ENCODE results near the gene COQ9.
"Not testable (repeated sequence)": the region's sequence is repeated elsewhere in the genome, so short reads cannot be mapped to it uniquely, and the experiment has no call there.

The COQ9 gene

DNA sequence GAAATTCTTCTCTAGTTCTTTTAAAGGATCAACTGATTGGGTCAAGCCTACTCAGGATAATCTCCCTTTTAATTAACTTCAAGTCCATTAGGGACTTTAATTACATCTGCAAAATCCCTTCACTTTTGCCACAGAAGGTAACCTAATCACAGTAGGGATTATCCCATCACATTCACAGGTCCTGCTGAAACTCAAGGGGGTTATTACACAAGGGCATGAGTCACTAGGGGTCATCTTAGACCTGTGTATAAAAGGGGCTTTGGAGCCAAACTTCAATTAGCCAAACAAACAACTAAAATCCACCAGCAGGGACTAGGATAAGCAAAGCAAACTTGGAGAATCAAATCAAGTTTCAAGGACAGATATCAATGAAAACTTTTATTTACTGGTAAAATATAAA, 19.5 kb upstream of the COQ9 start:
- DNase-seq: no peak

DNA sequence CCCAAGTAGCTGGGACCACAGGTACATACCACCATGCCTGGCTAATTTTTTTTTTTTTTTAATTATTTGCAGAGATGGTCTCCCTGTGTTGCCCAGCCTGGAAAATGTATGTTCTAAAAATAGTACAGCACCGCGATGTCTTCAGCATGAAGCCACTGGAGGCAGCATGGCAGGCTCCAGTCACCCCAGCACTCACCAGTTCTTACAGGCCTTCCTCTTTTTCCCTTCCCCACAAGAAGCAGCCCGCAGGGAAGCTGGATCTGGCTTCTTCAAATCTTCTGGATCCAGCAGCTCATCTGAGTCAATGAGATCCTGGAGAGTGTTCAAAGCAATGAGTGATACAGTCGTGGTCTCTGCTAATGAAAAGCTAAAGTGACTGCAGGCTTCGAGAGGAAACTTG, 16.3 kb upstream of the COQ9 start:
- DNase-seq: no peak

DNA sequence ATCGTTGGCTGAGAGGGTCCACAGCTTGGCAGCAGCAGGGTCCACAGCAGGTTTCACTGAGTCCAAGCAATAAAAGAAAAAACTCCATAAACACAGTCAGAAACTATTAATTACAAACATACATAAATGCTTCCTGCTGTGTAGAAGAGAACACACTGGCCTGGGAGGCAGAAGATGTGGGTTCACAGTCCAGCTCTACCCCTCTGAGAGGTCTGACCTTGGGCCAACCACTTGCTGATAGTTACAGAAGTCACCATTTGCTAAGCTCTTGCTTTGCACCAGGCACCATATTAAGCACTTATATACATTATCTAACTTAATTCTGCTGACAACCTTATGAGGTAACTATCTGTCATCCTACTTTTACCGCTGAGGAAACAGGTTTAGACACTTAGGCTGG, 14.8 kb upstream of the COQ9 start:
- DNase-seq: no peak

DNA sequence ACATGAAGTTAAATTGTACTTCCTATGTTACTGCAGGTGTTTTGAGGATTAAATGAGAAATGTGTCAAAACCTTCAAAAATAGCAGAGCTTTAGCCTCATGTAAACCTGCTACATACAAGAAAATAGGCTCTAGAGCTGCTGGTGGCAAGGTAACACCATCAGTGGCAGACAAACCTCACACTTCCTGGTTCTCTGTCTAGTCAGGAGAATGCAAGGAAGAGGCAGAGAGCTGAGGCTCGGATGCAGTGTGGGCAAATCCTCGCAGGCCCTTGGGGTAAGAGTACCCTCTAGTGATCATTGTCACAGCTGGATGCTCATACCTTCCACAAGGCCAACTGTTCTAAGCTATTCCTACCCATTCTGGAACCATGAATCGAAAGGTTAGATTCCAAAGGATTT, 14.3 kb upstream of the COQ9 start:
- no peak for DNase-seq

DNA sequence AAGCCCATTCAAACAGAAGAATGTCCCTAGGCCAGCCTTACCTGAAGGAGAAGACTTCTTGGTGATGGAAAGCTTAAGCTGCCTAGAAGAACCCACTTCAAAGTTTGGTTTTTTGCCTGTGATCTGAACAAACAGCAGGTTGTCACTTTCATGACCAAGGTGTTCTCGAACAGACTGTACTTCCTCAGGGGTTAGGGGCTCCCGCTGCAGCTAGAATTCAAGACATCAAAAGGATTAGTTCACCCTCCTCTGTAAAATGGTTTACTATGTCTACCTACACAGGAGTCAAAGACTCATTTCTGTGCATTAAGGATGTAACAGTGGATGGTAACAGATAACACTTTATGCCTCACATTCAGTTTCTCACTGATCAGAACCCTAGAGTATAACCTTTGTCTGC, 13.3 kb upstream of the COQ9 start:
- DNase-seq: no peak

DNA sequence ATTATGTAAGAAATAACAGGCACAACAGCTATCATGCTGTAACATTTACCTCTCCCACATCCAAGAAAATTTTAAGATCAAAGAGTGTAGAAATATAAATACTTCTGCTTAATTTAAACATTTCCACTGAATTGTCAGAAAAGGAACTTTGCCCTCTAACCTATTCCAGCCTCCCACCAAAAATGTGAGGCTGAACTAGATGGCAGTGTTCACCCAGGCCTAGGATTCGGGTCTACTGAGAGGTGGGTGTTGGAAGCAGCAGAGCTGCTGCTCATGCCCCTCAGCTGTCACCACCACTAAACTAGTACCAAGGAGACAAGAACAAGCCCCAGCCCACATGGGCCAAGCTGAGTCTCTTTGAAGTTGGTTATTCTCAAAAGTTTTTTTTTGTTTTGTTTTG, 11.4 kb upstream of the COQ9 start:
- no peak for DNase-seq

DNA sequence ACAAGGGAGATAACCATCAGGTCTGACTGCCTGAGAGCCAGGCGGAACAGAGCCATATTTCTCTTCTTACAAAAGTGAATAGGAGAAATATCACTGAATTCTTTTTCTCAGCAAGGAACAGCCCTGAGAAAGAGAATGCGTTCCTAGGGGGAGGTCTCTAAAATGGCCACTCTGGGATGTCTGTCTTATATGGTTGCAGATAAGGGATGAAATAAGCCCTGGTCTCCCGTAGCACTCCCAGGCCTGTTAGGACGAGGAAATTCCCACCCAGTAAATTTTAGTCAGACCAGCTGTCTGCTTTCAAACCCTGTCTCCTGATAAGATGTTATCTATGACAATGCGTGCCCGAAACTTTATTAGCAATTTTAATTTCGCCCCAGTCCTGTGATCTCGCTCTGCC, 7.3 kb upstream of the COQ9 start:
- DNase-seq: not testable (repeated sequence)

DNA sequence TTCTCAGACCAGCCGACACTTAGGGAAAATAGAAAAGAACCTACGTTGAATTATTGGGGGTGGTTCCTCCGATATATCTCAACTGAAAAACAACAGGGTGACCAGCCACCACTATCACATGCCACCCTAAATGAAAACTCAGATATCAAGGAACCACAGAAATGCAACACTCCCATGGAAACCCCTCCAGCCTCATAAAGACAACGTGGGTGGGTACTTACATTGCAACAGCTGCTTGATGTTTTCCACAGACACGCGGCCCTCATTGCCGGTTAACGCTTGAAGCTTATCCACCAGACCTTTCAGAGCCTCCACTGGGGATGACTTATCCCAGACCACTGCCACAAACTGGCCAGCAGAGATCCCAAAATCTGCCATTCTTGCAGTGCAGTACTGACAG, 6.7 kb upstream of the COQ9 start:
- not testable (repeated sequence) for DNase-seq

DNA sequence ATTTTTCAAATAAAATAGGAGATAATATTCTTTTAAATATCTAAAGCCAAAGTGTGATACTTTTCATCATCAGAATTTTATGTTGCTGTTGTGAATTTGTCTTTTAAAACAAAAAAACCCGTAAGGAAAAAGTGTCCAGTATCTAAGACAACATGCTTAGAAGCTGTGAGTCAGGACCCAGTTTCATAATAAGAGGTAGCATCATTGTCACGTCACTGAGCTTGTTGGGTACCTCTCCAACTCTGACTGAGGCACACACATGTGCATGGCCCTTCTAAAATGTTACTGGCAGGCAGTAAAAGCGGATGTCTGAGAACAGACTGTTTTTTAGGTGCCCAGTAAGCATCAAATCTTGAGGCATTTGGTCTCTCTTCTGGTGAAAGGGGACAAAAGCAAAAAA, 2.6 kb upstream of the COQ9 start:
- DNase-seq: no peak

DNA sequence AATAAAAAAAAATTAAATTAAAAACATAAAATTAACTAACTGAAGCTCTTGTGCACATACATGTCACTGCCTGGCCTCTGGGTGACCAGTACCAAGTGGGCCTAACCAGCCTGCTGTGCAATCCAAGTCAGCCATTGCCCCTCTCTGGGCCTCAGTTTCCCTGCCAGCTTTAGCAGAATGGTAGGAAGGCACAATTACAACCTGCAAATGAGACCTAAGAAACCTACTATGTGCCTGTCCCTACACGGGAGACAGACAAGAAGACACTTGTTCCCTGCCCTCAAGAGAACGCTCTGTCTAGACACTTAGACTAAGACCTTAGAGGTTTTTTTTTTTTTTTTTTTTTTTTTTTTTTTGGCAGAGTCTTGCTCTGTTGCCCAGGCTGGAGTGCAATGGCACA, 1.8 kb upstream of the COQ9 start:
- no peak for DNase-seq

DNA sequence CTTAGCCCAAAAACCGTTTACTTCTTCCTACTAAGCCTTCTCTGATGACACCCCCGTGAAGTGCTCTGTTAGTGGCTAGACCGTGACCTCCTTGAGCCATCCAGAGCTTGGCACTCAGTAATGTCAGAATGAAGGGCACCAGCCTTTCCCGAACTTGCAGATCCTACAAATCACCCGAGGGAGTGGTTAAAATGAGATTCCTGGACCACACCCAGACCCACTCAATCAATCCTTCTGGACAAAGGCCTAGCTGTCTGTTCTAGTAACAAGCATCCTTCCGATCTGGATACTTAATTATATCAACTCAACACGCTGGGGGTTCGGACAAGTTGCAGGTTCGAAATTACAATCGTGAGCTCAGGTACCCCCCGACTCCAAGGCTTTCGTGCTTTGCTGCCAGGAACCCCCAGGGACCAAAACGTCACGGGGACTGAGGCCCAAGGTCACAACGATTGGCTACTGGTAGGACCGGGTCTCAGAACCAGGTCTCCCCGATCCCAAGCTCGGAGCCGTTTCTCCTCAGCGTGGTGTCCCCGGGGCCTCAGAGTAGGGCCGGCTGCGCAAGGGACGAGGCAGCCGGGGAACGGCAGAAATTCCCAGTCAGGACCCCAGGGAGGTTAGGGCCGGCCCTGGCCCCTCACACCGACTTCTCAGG, 621 bp upstream of the COQ9 start:
- DNase-seq: peak; percentile 60

DNA sequence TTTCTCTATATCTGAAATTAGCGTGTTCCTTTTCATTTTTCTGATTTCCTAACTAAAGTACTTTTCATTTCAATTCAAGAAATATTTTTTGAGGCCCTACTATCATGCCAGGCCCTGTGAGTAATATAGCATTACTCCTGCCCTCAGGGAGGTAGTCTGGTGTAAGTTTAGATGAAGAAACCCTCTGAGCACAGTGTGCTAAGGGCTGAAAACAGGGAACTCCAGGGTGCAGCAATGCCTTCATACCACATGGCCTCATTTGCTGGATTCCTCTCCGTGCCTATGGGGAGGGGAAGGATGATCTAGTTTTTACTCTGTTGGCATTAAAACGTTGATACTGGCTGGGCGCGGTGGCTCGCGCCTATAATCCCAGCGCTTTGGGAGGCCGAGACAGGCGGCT, 4.7 kb downstream of the COQ9 start:
- DNase-seq: no peak

DNA sequence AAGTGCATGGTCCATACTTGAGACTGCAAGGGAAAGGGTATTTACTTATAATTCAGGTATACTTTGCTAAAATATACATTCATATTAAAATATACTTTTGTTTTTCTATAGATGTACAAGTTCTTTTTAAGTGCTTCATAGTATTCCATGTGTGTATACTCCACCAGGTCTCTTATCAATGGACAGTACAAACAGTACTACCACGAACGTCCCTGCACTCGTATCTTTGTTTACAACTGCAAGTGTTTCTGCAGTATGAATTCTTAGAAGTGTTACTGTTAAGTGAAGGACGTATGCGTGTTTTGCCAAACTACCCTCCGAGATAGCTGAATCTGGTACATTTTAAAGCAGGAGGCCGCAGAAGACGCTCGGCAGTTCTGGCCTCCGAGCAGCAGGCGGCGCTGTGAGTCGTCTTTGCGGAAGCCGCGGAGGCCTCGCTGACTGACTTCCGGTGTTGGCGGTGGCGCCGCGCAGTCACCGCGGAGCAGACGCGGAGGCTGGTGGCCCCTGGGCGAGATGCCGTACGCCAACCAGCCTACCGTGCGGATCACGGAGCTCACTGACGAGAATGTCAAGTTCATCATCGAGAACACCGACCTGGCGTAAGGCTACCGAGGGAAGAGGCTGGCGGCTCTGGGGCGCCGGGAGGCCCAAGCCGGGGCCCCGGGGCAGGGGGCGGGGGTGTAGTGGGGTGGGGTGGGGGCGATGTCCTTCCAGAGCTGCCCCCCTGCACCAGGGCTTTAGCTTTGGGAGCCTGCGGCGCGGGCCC, 15.1 kb downstream of the COQ9 start, which contains the start of gene POLR2C:
TSS of gene POLR2C (plus strand) at position 471 of the 769 bp plus-strand sequence. CDS start at position 517, 46 bp downstream.
- peak; percentile 95 for DNase-seq

DNA sequence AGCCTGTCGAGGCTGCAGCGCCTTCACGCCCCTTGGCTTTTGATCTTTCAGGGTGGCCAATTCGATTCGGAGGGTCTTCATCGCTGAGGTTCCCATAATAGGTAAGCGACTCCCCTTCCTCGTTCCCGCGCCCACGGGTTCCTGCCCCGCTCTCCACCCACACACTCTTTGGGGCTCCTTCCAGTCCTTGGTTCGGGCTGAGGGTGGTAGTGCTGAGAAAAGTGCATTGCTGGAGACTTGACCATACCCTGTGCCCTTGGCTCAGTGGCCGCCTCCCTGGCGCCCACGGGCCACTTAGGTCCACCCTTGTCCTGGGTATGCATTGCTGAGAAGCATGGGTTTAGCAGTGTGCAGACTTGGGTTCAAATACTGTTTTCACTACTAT, 15.7 kb downstream of the COQ9 start:
- peak; percentile 38 for DNase-seq

DNA sequence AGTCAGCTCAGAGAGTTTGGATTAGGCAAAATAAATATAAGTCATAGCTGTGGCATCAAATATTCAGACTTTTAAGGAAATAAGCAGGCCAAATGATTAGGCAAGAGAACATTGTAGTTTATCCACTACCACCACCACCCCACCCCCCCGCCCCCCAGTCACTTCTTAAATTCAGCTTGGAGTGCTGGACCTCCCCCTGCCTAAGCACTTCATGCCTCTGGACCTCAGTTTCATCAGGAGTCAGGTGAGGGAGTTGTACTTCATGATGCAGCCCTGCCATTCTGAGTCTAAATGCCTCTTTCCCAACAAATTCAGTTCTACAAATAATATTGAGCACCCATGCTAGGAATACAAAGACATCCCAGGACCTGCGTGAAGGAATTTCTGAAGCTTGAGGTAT, 17.2 kb downstream of the COQ9 start:
- no peak for DNase-seq

DNA sequence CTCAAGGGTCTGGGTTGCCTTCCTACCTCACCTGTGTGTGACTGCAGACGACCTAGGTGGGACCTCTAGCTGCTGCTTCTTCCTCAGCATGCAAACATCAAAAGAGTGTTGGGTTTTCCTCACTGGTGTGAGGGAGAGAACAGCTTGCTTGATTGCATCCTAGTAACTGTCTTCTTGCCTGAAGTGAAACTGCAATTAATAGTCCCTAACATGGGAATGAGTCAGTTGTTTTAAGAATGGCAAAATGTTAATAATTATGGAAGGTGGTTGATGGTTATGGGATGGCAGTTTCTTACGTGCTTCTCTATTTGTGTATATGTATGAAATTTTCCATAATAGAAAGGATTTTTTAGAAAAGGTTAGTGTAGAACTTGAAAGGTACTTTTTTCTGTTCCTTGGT, 21.1 kb downstream of the COQ9 start:
- no peak for DNase-seq

DNA sequence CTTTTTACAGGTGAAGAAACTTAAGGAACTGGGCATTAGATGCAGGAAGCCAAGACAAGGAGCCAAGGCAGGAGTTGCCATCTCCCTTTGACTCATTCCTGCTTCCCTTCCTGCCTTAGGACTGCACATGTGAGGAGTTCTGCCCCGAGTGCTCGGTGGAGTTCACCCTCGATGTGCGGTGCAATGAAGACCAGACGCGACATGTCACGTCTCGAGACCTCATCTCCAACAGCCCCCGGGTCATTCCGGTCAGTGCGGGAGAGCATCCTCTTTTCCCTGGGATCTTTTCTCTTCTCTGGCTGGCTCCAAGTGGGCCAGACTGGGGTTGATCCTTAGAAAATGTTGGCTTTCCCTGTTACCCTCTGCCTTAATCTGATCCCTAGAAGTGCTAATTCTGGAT, 21.8 kb downstream of the COQ9 start:
- no peak for DNase-seq

DNA sequence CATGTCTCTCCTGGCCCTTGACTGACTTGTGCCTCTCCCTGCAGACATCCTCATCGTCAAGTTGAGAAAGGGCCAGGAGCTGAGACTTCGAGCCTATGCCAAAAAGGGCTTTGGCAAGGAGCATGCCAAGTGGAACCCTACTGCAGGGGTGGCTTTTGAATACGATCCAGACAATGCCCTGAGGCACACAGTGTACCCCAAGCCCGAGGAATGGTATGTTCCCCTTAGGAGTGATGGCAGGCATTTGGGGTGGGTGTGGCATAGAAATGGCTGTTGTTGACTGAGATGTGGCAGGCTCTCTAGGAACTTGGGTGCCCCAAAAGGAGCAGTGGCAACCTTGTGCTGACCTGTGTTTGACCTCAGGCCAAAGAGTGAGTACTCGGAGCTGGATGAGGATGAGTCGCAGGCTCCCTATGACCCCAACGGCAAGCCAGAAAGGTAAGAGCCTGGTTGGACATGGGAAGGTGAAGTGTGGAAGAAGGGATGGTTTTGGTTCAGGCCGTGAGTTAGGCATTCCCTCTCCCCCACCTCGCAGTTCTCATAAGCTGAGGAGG, 22.7 kb downstream of the COQ9 start:
- DNase-seq: no peak

DNA sequence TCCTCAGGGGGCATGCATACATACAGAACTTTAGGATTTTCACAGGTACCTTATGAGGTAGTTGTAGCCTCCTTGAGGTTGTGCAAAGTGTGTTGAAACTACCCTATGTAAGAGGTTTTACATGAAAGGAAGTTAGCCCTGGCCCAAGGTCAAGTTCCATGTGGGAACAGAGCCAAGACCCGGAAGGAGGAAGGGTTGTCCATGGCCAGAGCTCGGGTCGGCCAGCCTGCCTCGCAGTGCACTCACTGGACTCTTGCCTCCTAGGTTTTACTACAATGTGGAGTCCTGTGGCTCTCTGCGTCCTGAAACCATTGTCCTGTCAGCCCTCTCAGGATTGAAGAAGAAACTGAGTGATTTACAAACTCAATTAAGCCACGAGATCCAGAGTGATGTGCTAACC, 23.4 kb downstream of the COQ9 start:
- no peak for DNase-seq

DNA sequence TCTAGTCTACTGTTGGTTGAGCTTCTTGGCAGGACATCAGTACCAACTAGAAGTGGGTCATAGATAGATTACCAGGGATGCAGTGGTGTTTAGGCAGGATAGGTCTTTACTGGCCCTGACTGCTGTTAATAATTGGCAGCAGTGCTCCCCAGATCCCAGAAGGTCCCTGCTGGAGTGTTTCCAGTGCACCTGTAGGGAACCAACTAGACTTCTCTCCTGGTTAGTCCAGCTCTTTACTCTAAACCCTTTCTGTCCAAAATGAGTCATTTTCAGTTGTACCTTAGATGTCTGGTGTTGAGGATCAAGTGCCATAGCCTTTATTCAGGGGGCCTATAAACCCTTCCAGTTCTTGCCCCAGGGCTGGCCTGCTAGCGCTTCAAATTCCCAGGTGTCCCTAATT, 23.9 kb downstream of the COQ9 start:
- DNase-seq: peak; percentile 42

DNA sequence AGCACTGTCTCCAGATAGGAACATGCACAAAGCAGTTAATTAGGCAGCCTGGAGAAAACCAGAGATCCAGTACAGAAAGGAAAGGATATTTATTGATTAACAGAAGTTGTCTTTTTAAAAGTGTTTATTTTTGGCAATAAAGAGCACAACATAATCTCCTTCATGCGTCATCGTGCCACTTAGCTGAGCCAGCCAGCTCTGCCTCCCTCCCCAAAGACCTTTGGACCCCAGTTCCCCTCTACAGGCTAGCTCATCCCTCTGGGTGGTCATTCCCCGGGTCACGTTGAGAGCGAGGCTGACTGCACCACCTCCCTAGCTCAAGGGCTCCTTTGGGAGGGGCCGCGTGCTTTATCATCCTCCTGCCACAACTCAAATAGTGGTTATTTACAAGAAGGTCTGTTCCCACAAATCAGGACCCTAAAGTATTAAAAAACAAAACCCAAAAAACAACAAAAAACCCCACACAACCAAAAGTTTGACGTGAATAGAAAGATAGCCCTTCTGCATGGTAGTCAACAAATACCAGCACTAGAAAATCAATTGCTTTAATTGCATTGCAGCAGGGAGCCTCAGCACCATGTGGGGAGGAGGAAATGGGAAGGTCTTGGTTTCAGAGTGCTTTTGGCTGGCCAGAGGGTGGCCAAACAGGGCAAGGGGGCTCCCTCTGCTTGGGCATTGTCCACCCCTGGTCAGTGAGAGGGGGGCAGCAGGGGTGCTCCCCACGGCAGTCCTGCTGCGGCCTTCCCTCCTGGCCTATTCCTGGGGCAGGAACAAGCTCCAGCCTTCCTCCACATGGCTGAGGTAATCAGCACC, 24.8 kb downstream of the COQ9 start:
- DNase-seq: peak; percentile 41

DNA sequence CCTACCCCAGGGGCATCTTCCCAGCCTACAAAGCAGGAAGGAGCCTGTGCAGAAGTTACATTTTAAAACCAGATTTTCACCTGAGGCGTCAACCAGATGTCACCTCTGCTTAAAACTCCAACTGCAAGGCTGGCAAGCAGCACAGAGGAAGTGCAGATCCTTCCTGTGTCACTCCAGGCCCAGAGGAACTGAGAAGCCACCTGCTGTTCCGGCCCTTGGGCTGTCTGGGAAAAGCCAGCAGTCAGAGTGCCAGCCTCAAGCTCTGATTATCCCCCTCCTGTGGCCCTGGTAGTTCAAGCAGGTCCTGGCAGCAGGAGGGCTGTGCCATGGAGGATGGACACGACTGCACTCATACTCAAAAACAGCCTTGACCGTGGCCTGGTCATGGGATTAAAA, 25.4 kb downstream of the COQ9 start:
- DNase-seq: peak; percentile 66

DNA sequence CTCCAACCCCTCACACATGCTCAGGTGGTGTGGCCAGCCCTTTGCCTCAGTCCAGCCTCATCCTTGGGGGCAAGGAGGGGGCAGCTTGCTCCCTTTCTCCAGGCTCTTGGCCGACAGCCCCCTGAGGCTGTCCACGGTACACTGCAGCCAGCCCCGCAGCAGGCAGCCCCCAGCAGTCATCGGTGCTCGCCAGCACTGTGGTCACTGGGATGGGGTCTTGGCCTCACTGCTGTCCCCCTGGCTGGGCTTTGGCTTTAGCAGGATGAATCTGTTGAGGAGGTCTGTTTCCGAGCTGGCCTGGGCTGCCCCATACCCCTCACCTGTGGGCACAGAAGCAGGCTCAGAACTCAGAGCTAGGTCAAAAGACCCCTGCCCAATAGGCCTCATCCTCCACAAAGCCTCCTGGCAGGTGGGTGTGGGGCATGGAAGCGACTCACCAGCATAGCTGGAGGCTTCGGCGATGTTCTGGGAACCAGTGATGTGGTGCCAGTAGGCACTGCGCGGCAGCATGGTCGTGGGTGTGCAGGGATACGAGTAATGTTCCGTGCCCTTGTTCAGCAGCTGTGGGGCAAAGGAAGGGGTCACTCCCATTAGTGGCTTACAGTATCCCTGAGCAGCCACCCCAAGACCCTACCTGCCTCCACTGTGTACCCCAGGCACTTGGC, 26.0 kb downstream of the COQ9 start:
- no peak for DNase-seq

Measured in DMS53 (cell line).